ENCODE results near the gene PDZD2.

GRCh38 chr5:32100230-32100629, 461.3 kb downstream of the PDZD2 start:
- TF ChIP-seq POLR2A (IDR thresholded peaks at IDR 0.05) (no peak), CTCF (IDR thresholded peaks at IDR 0.05) (no peak)

Data from heart left ventricle (tissue), 13 donors.